Testis (tissue), 2 donors: ENCODE measurements around the gene SLIT3.

Source experiments
- POLR2A ChIP-seq: fragments of 450-650 bp; IDR thresholded peaks from one replicate; pipeline ENCODE4 v1.6.1; 2017; ENCODE audit warnings: antibody characterized with exemption, mild to moderate bottlenecking, moderate library complexity
- TF ChIP-seq, protein P1 (sequence below), 3 experiments: fragments of 450-650 bp in 2 of 3; fragments of 200-600 bp in 1 of 3; sonication (generic) in 1 of 3; IDR thresholded peaks; one replicate each; pipeline ENCODE4 v1.5.1; 2016 to 2019; ENCODE audit warnings: antibody characterized with exemption in 3 of 3, mild to moderate bottlenecking in 2 of 3, moderate library complexity in 1 of 3

DNA sequence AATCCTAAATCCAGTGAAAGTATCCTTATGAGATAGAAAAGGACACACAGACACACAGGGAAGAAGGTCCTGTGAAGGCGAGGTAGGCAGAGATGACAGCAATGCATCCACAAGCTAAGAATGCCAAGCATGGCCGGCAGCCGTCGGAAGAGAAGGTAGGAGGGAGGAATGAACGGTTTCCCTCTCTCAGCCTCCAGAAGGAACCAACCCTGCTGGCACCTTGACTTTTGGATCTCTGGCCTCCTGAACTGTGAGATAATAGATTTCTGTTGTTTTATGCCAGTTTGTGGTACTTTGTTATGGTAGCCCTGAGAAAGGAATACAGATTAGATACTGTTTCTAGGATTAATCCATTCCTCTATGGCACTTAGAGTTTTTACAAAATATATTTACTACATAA lies 645.6 kb downstream of the SLIT3 start:
- TF ChIP-seq, protein P1, sequence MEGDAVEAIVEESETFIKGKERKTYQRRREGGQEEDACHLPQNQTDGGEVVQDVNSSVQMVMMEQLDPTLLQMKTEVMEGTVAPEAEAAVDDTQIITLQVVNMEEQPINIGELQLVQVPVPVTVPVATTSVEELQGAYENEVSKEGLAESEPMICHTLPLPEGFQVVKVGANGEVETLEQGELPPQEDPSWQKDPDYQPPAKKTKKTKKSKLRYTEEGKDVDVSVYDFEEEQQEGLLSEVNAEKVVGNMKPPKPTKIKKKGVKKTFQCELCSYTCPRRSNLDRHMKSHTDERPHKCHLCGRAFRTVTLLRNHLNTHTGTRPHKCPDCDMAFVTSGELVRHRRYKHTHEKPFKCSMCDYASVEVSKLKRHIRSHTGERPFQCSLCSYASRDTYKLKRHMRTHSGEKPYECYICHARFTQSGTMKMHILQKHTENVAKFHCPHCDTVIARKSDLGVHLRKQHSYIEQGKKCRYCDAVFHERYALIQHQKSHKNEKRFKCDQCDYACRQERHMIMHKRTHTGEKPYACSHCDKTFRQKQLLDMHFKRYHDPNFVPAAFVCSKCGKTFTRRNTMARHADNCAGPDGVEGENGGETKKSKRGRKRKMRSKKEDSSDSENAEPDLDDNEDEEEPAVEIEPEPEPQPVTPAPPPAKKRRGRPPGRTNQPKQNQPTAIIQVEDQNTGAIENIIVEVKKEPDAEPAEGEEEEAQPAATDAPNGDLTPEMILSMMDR (IDR thresholded peaks at IDR 0.05): no peak
- no peak for TF ChIP-seq POLR2A
